K562 (cell line): ENCODE data around the gene MFSD11. TPM values are rescaled to one million over a fixed set of nuclear protein-coding genes. Genes with fewer than 3 reads are reported as not detected.
A peak's percentile ranks its signal among the peaks of the same experiment; 100 is the strongest.

Experiments
- ATAC-seq: fragments of 200-7000 bp; cut with Tn5 transposase; 3 replicates; pipeline ENCODE4 v1.9.1; 2020; ENCODE audit warnings: moderate library complexity
- BruUV-seq: library from RNA; stranded (reverse); fragments of 400-500 nt; replicated peaks from 2 replicates; lab custom pipeline; 2021; lab: Mats Ljungman, UMichigan
- CTCF ChIA-PET: fragments of 300-600 bp; formaldehyde crosslinking; extraction: SDS; loops from one replicate; lab custom pipeline; 2021; ENCODE audit warnings: low intra/inter-chr PET ratio; lab: Yijun Ruan, JAX
- POLR2A ChIA-PET: fragments of 300-600, 350-650 bp; sonication (Branson Sonifier 250); formaldehyde crosslinking; extraction: SDS; loops from one replicate; lab custom pipeline; 2021; ENCODE audit warnings: antibody characterized with exemption, inconsistent platforms; lab: Yijun Ruan, JAX
- DNase-seq, 4 experiments: peaks; one replicate each; pipeline versions ENCODE4 v3.0.0 to v3.0.0-alpha.2; 2011 to 2018; ENCODE audit warnings: low spot score in 3 of 4, mixed read lengths in 3 of 4; ENCODE audit errors: extremely low read depth in 1 of 4
- FAIRE-seq: peaks from 2 replicates; lab custom pipeline; 2011; peaks lifted over from hg19 to GRCh38; lab: Jason Lieb, UNC
- H2AFZ ChIP-seq: 2 replicates; pipeline ENCODE4 v1.6.0; 2011; ENCODE audit warnings: low read depth, low read length, control low read depth, inconsistent platforms
- H3K27ac ChIP-seq: fragments of 200-600 bp; 3 replicates; pipeline ENCODE4 v1.8.0; 2011; ENCODE audit warnings: low read depth, mild to moderate bottlenecking, control low read depth, inconsistent platforms, low read length, moderate library complexity, mixed read lengths; ENCODE audit errors: extremely low read depth
- H3K27me3 ChIP-seq, 2 experiments: fragments of 300-600 bp in 1 of 2; 2 replicates in 1 of 2; 3 replicates in 1 of 2; pipeline versions ENCODE4 v1.6.0 to v1.8.0; 2011; ENCODE audit warnings: inconsistent platforms in 2 of 2, low read length in 2 of 2, mild to moderate bottlenecking in 1 of 2, mixed read lengths in 1 of 2, moderate library complexity in 1 of 2; ENCODE audit not compliant: control insufficient read depth in 2 of 2, insufficient read depth in 2 of 2
- H3K36me3 ChIP-seq: fragments of 300-600 bp; 3 replicates; pipeline ENCODE4 v1.8.0; 2011; ENCODE audit warnings: mild to moderate bottlenecking, low read length, inconsistent platforms; ENCODE audit not compliant: control insufficient read depth, insufficient read depth
- H3K4me1 ChIP-seq, 2 experiments: fragments of 200-600 bp in 1 of 2; replicated peaks in 1 of 2; 2 replicates in 1 of 2; 3 replicates in 1 of 2; pipeline versions ENCODE4 v1.5.1 to v1.8.0; 2011; ENCODE audit warnings: inconsistent platforms in 2 of 2, low read length in 2 of 2, mild to moderate bottlenecking in 1 of 2, mixed read lengths in 1 of 2, moderate library complexity in 1 of 2; ENCODE audit not compliant: control insufficient read depth in 2 of 2, insufficient read depth in 2 of 2
- H3K4me2 ChIP-seq: 2 replicates; pipeline ENCODE4 v1.6.1; 2011; ENCODE audit warnings: low read length, control low read depth, inconsistent platforms, mixed read lengths; ENCODE audit not compliant: insufficient read depth
- H3K4me3 ChIP-seq: fragments of 200-600 bp; sonication (generic), shearing (Covaris generic); 2 replicates; pipeline ENCODE4 v1.5.1; 2016; ENCODE audit warnings: control low read depth, inconsistent platforms
- H3K79me2 ChIP-seq: fragments of 200-600 bp; 3 replicates; pipeline ENCODE4 v1.8.0; 2011; ENCODE audit warnings: low read length, inconsistent platforms; ENCODE audit not compliant: control insufficient read depth, insufficient read depth
- H3K9ac ChIP-seq, 2 experiments: 2 replicates each; pipeline versions ENCODE4 v1.6.0 to v1.6.1; 2011; ENCODE audit warnings: low read depth in 2 of 2, low read length in 2 of 2, control low read depth in 1 of 2, inconsistent platforms in 1 of 2, mild to moderate bottlenecking in 1 of 2, mixed read lengths in 1 of 2; ENCODE audit not compliant: insufficient read depth in 1 of 2
- H3K9me1 ChIP-seq: one replicate; pipeline ENCODE4 v1.6.0; 2011; ENCODE audit warnings: inconsistent platforms, mild to moderate bottlenecking, low read length, moderate library complexity; ENCODE audit not compliant: control insufficient read depth, insufficient read depth
- H3K9me3 ChIP-seq: replicated peaks from 2 replicates; pipeline ENCODE4 v1.5.1; 2011; ENCODE audit warnings: low read depth, low read length, inconsistent platforms; ENCODE audit not compliant: control insufficient read depth, insufficient read depth
- H4K20me1 ChIP-seq: replicated peaks from 2 replicates; pipeline ENCODE4 v1.6.1; 2011; ENCODE audit warnings: low read length, inconsistent platforms, mixed read lengths; ENCODE audit not compliant: control insufficient read depth, insufficient read depth
- CBFB ChIP-seq: sonication (generic); formaldehyde crosslinking; IDR thresholded peaks from 2 replicates; pipeline ENCODE4 v1.4.0; 2020; ENCODE audit warnings: mild to moderate bottlenecking, missing genetic modification reagents
- CTCF ChIP-seq, 3 experiments: IDR thresholded peaks in 2 of 3; conservative IDR thresholded peaks in 1 of 3; 2 replicates each; pipeline ENCODE4 v1.5.1; 2011 to 2012; ENCODE audit warnings: low read length in 3 of 3, mild to moderate bottlenecking in 3 of 3, control low read depth in 2 of 3, improper control_type of control experiment in 1 of 3, inconsistent platforms in 1 of 3, low read depth in 1 of 3, mixed read lengths in 1 of 3, moderate library complexity in 1 of 3; ENCODE audit not compliant: insufficient read depth in 2 of 3
- DEAF1 ChIP-seq: fragments of 450-650 bp; formaldehyde crosslinking; IDR thresholded peaks from 2 replicates; pipeline ENCODE4 v1.4.0; 2020; ENCODE audit warnings: mild to moderate bottlenecking, moderate library complexity
- FOXP1 ChIP-seq: sonication (generic); formaldehyde crosslinking; IDR thresholded peaks from 2 replicates; pipeline ENCODE4 v1.8.0; 2022; ENCODE audit warnings: mild to moderate bottlenecking, missing genetic modification reagents
- HMG20A ChIP-seq: fragments of 450-650 bp; formaldehyde crosslinking; conservative IDR thresholded peaks from 2 replicates; pipeline ENCODE4 v1.4.0; 2020; ENCODE audit warnings: mild to moderate bottlenecking, mixed read lengths
- HOMEZ ChIP-seq: fragments of 250-450 bp; sonication (Bioruptor Pico); IDR thresholded peaks from 2 replicates; pipeline ENCODE4 v1.4.0; 2020; ENCODE audit warnings: mild to moderate bottlenecking, moderate library complexity
- JUND ChIP-seq, 2 experiments: IDR thresholded peaks; 2 replicates in 1 of 2; 3 replicates in 1 of 2; pipeline ENCODE4 v1.6.1; 2011; ENCODE audit warnings: borderline replicate concordance in 2 of 2, low read depth in 2 of 2, low read length in 2 of 2, improper control_type of control experiment in 1 of 2, missing biosample characterization in 1 of 2, missing genetic modification characterization in 1 of 2, missing genetic modification reagents in 1 of 2
- KLF16 ChIP-seq: IDR thresholded peaks from 2 replicates; pipeline ENCODE4 v1.6.1; 2016; ENCODE audit warnings: antibody characterized with exemption
- RAD21 ChIP-seq, 2 experiments: fragments of 250-450 bp in 1 of 2; fragments of 450-650 bp in 1 of 2; sonication (Bioruptor Pico) in 1 of 2; formaldehyde crosslinking in 1 of 2; IDR thresholded peaks in 1 of 2; conservative IDR thresholded peaks in 1 of 2; 2 replicates each; pipeline versions ENCODE4 v1.4.0 to v1.8.0; 2020 to 2022; ENCODE audit warnings: mild to moderate bottlenecking in 2 of 2, moderate library complexity in 1 of 2
- SMC3 ChIP-seq: conservative IDR thresholded peaks from 2 replicates; pipeline ENCODE4 v1.6.1; 2011; ENCODE audit warnings: low read depth, low read length, improper control_type of control experiment; ENCODE audit not compliant: insufficient read depth
- XRCC5 ChIP-seq: fragments of 200-400 bp; formaldehyde crosslinking; IDR thresholded peaks from 2 replicates; pipeline ENCODE4 v1.6.1; 2017; ENCODE audit warnings: low read depth, mild to moderate bottlenecking, low read length
- WGBS: fragments of 100-300 bp; shearing (Covaris generic); methylation state at CpG from one replicate; pipeline ENCODE4 v1.1.6; 2016; ENCODE audit warnings: low coverage, mixed read lengths; ENCODE audit not compliant: insufficient coverage; ENCODE audit errors: missing lambda C conversion rate; 5-methylcytosine and 5-hydroxymethylcytosine counted together
- in situ Hi-C: fragments of 300-500 bp; cut with MboI; formaldehyde crosslinking; loops from 4 replicates; pipeline ENCODE4 v1.15.0; 2018; ENCODE audit warnings: inconsistent platforms, mixed read lengths
- intact Hi-C: fragments of 100-400 bp; cut with micrococcal nuclease; formaldehyde crosslinking; loops from 2 replicates; pipeline ENCODE4 v1.14.2; 2022
- polyA plus RNA-seq, 8 experiments: library from polyadenylated mRNA; depleted of rRNA in 4 of 8; stranded (reverse) in 5 of 8; unstranded in 3 of 8; fragments of >200 nt; fragmentation: Nextera tagmentation in 2 of 8; fragmentation: Illumina TruSeq in 1 of 8; extraction: Ambion mirVana in 2 of 8; extraction: Trizol in 1 of 8; gene quantifications; 2 replicates each; pipeline versions ENCODE4 v1.2.1 to v1.2.3, GENCODE V29; 2011 to 2014; ENCODE audit warnings: inconsistent platforms in 1 of 8, missing spikeins in 1 of 8
- total RNA-seq, 7 experiments: library from RNA; depleted of rRNA in 6 of 7; stranded (reverse); fragments of >200 nt in 6 of 7; fragmentation: Illumina TruSeq in 2 of 7; extraction: Trizol in 2 of 7; gene quantifications; 2 replicates each; pipeline versions ENCODE4 v1.2.1 to v1.2.3, GENCODE V29; 2011 to 2021; ENCODE audit warnings: low replicate concordance in 1 of 7

Gene MFSD11
- total and polyA plus RNA-seq, 9 of the 15 experiments (the other 6 are each of a cell fraction or from before 2014, with no cell fraction given): 14.4 to 24.5 (median 19.9) TPM

- POLR2A ChIA-PET: interaction anchor here (5.1 to 5.2 kb wide), 2 partner anchors 11 to 20 kb away, joined by 35 to 75 read pairs; partner anchors contain the start of genes JMJD6, METTL23, MFSD11 and SRSF2
- TF ChIP-seq KLF16 (peak; percentile 52; the same call in 1 of the 2 replicates), HOMEZ (CRISPR knock-in tag) (no peak), RAD21 (CRISPR knock-in tag; conservative IDR thresholded peaks at IDR 0.05 in 1 of 2, IDR thresholded peaks at IDR 0.05 in 1 of 2) (peak; percentile 59 to 70), JUND (IDR thresholded peaks at IDR 0.05; ENCODE audit: borderline replicate concordance, low read depth, low read length) (0 out of 2 replicates have a peak, but pooled peaks have one; percentile 3), JUND (tag; IDR thresholded peaks at IDR 0.05; ENCODE audit: borderline replicate concordance, low read depth, low read length) (no peak), FOXP1 (CRISPR knock-in tag) (no peak), SMC3 (peak; percentile 53), DEAF1 (CRISPR knock-in tag) (peak; percentile 62), HMG20A (CRISPR knock-in tag) (no peak), CBFB (no peak), CTCF (IDR thresholded peaks at IDR 0.05 in 2 of 3, conservative IDR thresholded peaks at IDR 0.05 in 1 of 3; ENCODE audit: insufficient read depth in 2 of 3, low read depth in 1 of 3, low read length in 3 of 3) (peak; percentile 79 to 84 (median 82)), XRCC5 (0 out of 2 replicates have a peak, but pooled peaks have one; percentile 61)
These were observed 23.0 kb upstream of the MFSD11 start for GRCh38 chr17:76714822-76715495.

More at GRCh38 chr17:76714822-76715495, 23.0 kb upstream of the MFSD11 start:
- no peak overlapping the region for H3K4me2 ChIP-seq
- peak; percentile 36 for ATAC-seq
- H3K4me3 ChIP-seq: no peak overlapping the region
- H3K4me1 ChIP-seq: peaks cover 26 to 35% of the 10 kb centered on the region in 2 experiments
- H3K9me1 ChIP-seq: peaks cover 2% of the 10 kb centered on the region
- no peak overlapping the region for H3K9ac ChIP-seq
- H4K20me1 ChIP-seq: peaks cover 4% of the 10 kb centered on the region; the same call in 1 of the 2 replicates
- H3K9me3 ChIP-seq: no peaks in the 10 kb centered on the region
- H3K27me3 ChIP-seq: no peaks in the 10 kb centered on the region
- no peak overlapping the region for H2AFZ ChIP-seq
- DNase-seq: peak in 3 of 4 experiments; percentile 47 to 79 (median 56)
- peaks cover 68% of the 10 kb centered on the region for H3K36me3 ChIP-seq
- WGBS: 10% methylated on average over 4 of the region's 4 CpGs
- CTCF ChIA-PET: interaction anchor here (0.6 to 2.2 kb wide), 6 partner anchors 32 to 411 kb away, joined by 3 to 12 read pairs (median 3); no protein-coding TSS in a partner anchor
- FAIRE-seq: peak; percentile 29
- H3K27ac ChIP-seq: no peak overlapping the region; the same call in 2 of the 3 replicates
- no TSS peak for BruUV-seq
- peaks cover 12% of the 10 kb centered on the region; the same call in 2 of the 3 replicates for H3K79me2 ChIP-seq
- intact Hi-C loops (loop anchor here (1.0 kb wide), 1 partner anchor 32 kb away; no protein-coding TSS in a partner anchor), in situ Hi-C loops (no loop called here)
